ENCODE data around the gene MICAL2. TPM values are rescaled to one million over a fixed set of nuclear protein-coding genes. Genes with fewer than 3 reads are reported as not detected.

Gene MICAL2
- total and polyA plus RNA-seq, 2 donors: 42.5 to 44.1 TPM

DNA sequence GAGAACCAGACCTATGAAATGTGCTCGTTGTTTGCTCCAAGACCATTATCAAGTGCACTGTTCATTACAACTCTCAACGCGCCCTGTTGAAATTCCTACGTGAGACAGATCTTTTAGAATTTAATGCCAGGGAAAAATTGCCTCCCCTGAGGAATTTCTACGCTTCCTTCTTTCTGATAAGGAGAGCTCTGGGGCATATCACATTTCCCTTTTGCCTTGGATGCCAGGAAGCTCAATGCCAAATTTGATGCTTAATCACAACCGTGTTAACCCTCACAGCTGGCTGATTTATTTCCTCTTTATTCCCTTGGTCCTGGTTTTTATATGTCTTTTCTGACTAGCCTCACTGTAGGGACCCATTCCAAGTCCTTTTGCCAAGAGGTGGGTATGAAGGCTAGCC, 109.4 kb downstream of the MICAL2 start:
- no peak overlapping the region for H3K27ac ChIP-seq (ENCODE audit: low read depth)
- no peaks in the 10 kb centered on the region for H3K4me1 ChIP-seq (ENCODE audit: insufficient read depth)
- no peak overlapping the region for H3K4me3 ChIP-seq (ENCODE audit: low read depth, low read length)
- H3K36me3 ChIP-seq (ENCODE audit: insufficient read depth): no peaks in the 10 kb centered on the region
- DNase-seq (ENCODE audit: extremely low spot score): no peak
- WGBS: 43% methylated on average over 6 of the region's 6 CpGs

DNA sequence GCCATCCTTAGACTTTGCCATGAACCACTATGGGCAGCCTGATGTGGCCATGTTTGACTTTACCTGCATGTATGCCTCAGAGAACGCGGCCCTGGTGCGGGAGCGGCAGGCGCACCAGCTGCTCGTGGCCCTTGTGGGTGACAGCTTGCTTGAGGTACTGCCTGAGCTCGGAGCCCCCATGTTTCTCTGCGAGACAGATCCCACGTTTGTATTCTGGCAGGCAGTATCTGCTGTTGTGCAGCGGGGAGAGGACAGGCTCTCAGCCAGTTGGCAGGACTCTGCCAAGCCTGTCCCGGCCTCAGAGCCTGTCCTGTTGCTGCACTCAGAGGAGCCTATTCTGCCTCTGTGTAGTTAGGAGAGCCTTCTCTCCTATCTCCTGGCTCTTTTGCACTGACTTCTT, 109.9 kb downstream of the MICAL2 start:
- no peaks in the 10 kb centered on the region for H3K4me1 ChIP-seq (ENCODE audit: insufficient read depth)
- H3K36me3 ChIP-seq (ENCODE audit: insufficient read depth): no peaks in the 10 kb centered on the region
- H3K27ac ChIP-seq (ENCODE audit: low read depth): no peak overlapping the region
- WGBS: 29% methylated on average over 11 of the region's 11 CpGs
- DNase-seq (ENCODE audit: extremely low spot score): no peak
- no peak overlapping the region for H3K4me3 ChIP-seq (ENCODE audit: low read depth, low read length)

DNA sequence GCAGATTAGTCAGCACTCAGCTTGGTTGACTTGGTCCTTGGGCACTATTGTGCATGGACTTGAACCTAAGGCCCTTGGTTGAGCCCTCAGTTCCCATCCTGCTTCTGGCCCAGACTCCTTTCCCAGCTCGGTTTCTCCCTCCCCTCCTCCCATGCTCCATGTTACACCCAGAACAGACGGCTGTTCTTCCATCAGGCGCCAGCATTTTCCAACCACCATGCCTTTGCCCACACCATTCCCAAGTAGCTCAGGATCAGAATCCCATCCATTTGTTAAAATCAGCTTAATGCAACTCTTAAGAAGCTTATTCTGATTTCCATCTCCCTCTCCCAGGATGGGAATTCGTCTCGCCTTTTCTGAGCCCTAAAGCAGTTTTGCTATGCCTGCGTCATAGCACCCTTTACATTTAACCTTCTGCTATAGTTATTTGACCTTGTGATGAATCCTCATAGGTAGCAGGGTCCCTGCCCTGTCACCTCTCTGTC, 110.7 kb downstream of the MICAL2 start:
- Histone ChIP-seq H3K27ac (ENCODE audit: low read depth) (no peak overlapping the region), H3K4me1 (ENCODE audit: insufficient read depth) (no peaks in the 10 kb centered on the region), H3K4me3 (ENCODE audit: low read depth, low read length) (no peak overlapping the region), H3K36me3 (ENCODE audit: insufficient read depth) (no peaks in the 10 kb centered on the region)
- 93% methylated on average over 6 of the region's 6 CpGs for WGBS
- DNase-seq (ENCODE audit: extremely low spot score): no peak

DNA sequence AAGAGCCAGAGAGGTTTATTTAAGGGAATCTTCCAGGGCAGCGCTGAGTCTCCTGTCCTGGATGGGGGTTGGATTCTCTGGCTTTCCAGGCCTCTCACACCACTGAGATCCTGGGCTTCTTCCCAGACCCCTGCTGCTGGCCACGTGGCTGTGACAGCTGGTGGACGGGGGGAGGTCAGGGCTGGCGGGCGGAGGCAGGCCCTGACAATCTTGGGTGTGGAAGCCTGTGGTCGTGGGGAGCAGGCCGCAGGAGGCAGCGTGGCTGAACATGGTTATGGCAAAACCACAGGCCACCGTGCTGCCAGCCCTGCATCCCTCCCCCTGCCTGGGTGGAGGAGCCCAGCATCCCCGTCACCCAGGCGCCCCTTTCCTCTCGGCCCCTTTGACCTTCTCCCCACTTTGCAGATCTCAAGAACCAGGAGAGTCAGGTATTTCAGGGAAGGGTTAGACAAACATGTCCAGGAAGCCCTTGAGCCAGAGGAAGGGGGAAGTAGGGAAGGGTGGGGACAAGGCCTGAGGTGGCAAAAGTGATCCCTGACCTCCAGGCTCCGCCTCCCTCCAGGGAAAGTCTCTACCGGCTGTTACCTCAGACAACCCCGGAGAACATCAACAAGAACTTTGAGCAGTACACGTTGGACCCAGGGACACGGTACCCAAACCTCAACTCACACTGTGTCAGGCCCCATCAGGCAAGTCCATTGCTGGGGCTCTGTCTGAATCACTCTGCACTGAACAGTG, 111.8 kb downstream of the MICAL2 start:
- Histone ChIP-seq H3K4me3 (ENCODE audit: low read depth, low read length) (no peak overlapping the region), H3K36me3 (ENCODE audit: insufficient read depth) (no peaks in the 10 kb centered on the region), H3K27ac (ENCODE audit: low read depth) (peak overlapping the region; percentile 30), H3K4me1 (ENCODE audit: insufficient read depth) (no peaks in the 10 kb centered on the region)
- no peak for DNase-seq (ENCODE audit: extremely low spot score)
- 50% methylated on average over 17 of the region's 17 CpGs for WGBS

DNA sequence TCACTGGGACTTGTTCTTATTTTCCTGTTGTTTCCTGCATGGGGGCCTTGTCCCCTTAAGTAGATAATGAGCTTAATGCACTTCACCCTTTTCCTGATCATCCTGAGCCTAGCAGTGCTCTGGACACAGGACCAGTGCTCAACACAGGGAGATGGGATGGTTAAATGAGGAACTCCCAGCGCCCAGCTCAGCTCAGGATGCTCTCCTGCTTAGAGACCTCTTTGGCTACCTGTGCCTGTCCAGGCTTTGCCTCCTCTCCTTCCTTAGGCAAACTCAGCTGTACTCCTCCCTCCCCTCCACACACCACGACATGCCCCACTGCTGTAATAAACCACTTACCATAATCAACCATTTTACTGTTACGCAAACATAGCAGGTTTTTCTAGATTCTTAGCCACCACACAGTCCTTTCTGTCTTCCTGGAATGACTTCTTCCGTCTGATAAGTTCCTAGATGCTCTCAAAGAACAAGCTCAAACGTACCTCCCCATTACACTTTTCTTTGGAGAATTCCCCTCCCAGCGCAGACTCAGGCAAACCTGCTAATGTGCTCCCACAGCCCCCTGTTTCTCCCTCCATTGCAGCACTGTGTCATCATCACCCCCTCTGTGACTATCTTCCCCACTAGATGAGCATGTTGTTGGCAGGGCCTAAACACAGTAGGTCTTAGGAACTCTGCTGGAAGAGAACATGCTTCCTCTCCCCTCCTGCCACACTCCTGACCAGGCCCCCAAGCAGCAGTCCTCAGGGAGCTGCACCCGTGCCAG, 113.6 kb downstream of the MICAL2 start:
- Histone ChIP-seq H3K36me3 (ENCODE audit: insufficient read depth) (no peaks in the 10 kb centered on the region), H3K27ac (ENCODE audit: low read depth) (peak overlapping the region; percentile 68), H3K4me1 (ENCODE audit: insufficient read depth) (no peaks in the 10 kb centered on the region), H3K4me3 (ENCODE audit: low read depth, low read length) (no peak overlapping the region)
- DNase-seq (ENCODE audit: extremely low spot score): no peak
- 71% methylated on average over 7 of the region's 7 CpGs for WGBS

DNA sequence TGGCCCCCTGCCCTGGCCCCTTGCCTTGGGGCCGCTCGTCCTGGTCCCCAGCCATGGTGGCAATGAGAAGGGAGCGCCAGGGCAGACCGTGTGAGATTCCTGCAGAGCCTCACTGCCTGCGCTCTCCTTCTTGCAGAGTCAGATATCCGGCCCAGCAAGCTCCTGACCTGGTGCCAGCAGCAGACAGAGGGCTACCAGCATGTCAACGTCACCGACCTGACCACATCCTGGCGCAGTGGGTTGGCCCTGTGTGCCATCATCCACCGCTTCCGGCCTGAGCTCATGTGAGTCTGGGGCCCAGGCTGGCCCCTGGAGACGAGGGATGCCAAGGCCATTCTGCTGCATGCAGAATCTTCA, 114.1 kb downstream of the MICAL2 start:
- Histone ChIP-seq H3K27ac (ENCODE audit: low read depth) (peak overlapping the region; percentile 68), H3K36me3 (ENCODE audit: insufficient read depth) (no peaks in the 10 kb centered on the region), H3K4me1 (ENCODE audit: insufficient read depth) (no peaks in the 10 kb centered on the region), H3K4me3 (ENCODE audit: low read depth, low read length) (no peak overlapping the region)
- WGBS: 63% methylated on average over 12 of the region's 12 CpGs
- DNase-seq (ENCODE audit: extremely low spot score): no peak

DNA sequence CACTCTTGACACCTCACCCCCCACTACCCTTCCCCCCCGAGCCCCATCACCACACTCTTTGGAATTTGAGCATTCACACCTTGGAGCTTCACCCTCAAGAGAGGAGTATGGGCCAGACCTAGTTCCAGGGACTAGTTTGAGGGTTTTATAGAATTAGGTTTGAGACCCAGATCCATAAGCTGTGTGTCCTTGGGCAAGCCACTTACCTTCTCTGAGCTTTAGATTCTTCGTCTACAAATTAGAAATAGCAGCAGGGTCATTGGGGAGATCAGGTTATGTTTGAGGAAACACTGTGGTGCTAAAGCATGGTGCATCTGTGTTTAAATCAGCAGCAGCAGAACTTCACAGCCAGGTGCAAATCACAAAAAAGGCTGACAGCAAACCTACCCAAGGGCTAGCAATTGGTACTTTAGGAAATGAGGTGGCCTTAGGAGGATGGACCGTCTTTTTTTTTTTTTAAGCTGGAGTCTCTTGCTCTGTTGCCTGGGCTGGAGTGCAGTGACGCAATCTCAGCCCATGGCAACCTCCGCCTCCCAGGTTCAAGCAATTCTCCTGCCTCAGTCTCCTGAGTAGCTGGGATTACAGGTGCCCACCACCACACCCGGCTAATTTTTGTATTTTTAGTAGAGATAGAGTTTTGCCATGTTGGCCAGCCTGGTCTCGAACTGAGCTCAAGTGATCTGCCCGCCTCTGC, 114.8 kb downstream of the MICAL2 start:
- WGBS: 91% methylated on average over 8 of the region's 8 CpGs
- Histone ChIP-seq H3K27ac (ENCODE audit: low read depth) (peak overlapping the region; percentile 56), H3K4me1 (ENCODE audit: insufficient read depth) (no peaks in the 10 kb centered on the region), H3K4me3 (ENCODE audit: low read depth, low read length) (no peak overlapping the region), H3K36me3 (ENCODE audit: insufficient read depth) (no peaks in the 10 kb centered on the region)
- DNase-seq (ENCODE audit: extremely low spot score): no peak

DNA sequence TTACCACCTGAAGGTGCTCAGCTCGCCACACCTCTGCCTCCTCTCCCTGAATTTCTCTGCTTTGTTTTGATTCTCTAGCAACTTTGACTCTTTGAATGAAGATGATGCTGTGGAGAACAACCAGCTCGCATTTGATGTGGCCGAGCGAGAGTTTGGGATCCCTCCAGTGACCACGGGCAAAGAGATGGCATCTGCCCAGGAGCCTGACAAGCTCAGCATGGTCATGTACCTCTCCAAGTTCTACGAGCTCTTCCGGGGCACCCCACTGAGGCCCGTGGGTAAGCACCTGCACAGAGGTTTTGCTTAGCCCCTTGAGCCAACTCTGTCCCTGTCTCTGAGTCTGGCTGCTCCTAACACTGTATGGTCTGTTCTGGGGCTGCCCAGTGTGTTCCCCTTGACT, 115.7 kb downstream of the MICAL2 start:
- no peak for DNase-seq (ENCODE audit: extremely low spot score)
- 95% methylated on average over 8 of the region's 8 CpGs for WGBS
- H3K4me3 ChIP-seq (ENCODE audit: low read depth, low read length): no peak overlapping the region
- H3K27ac ChIP-seq (ENCODE audit: low read depth): no peak overlapping the region
- H3K4me1 ChIP-seq (ENCODE audit: insufficient read depth): no peaks in the 10 kb centered on the region
- H3K36me3 ChIP-seq (ENCODE audit: insufficient read depth): no peaks in the 10 kb centered on the region

DNA sequence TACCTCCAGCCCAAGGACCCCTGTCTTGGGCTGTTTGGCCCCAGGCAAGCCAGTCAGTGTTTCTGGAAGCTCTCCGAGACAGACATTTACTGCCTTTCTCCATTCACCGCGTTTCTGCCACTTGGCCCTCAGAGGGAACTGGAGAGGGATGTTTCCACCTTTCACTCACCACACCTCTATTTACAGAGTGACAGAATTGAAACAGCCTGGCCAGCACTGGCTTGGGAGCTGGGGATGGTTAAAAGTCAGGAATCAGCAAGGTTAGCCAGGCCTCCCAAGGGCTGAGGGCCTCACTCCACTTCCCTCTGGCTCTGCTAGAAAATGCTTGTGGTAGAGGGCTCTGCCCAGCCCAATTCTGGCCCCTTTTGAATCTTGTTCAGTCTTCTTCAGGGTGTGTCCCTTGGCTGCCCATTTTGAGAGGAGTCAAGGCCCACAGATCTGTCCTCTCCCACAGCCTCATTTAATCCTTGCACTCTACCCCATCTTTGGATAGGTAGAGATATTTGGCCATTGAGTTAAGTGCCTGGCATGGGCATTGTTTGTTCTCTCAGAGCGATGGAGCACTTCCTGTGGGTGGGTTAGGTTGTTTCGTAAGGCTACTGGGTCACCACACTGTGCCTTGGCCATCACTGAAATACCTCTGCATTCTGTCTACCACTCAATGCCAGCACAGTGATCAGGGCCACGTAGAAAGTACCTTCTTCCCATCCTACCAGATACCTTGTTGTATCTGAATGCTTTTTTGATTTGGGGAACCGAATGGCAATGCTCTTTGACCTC, 119.2 kb downstream of the MICAL2 start:
- H3K4me1 ChIP-seq (ENCODE audit: insufficient read depth): no peaks in the 10 kb centered on the region
- H3K27ac ChIP-seq (ENCODE audit: low read depth): peak overlapping the region; percentile 60
- 83% methylated on average over 7 of the region's 7 CpGs for WGBS
- H3K4me3 ChIP-seq (ENCODE audit: low read depth, low read length): no peak overlapping the region
- DNase-seq (ENCODE audit: extremely low spot score): no peak
- no peaks in the 10 kb centered on the region for H3K36me3 ChIP-seq (ENCODE audit: insufficient read depth)

DNA sequence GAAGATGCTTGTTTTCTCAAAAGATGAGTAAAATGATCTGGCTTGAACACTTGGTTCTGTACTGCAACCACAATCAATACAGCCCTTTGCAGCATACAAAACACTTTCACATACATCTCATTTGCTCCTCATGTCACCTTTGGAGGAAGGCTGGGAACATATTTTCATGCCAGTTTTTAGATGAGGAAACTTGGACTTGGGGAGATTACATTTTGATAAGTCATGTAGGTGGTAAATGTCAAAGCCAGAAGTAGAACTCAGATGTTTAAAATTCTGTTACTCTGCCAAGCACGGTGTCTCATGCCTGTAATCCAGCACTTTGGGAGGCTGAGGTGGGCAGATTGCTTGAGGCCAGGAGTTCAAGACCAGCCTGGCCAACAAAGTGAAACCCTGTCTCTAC, 121.8 kb downstream of the MICAL2 start:
- Histone ChIP-seq H3K4me1 (ENCODE audit: insufficient read depth) (no peaks in the 10 kb centered on the region), H3K36me3 (ENCODE audit: insufficient read depth) (no peaks in the 10 kb centered on the region), H3K4me3 (ENCODE audit: low read depth, low read length) (no peak overlapping the region), H3K27ac (ENCODE audit: low read depth) (no peak overlapping the region)
- WGBS: 33% methylated on average over 1 of the region's 1 CpG
- DNase-seq (ENCODE audit: extremely low spot score): no peak

DNA sequence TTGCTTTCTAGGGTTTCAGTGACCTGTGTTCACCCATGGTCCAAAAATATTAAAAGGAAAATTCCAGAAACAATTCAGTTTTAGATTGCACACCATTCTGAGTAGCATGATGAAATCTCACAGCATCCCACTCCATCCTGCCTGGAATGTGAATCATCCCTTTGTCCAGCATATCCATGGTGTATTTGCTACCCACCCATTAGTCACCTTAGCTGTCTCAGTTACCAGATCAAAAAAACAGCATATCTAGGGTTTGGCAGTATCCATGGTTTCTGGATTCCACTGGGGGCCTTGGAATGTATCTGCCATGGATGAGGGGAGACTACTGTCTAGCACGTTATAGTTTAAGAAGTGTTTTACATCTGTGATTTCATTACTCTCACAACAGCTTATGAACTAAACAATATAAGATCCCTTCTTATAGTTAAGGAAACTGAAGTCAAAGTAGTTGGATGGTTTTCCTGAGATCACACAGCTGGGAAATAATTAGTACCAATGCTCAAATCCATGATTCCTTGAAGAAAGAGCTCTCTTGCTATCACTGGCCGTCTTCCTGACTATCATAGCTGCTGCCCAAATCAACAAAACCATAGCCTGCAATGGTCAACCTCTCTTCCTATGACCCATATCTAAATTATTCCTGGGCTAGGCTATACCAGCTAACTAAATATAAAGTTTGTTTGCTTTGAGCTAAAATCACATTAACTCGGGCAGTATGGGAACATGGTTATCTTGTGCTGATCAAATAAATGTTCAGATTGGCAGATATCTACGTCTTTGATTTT, 122.6 kb downstream of the MICAL2 start:
- 71% methylated on average over 4 of the region's 4 CpGs for WGBS
- Histone ChIP-seq H3K4me1 (ENCODE audit: insufficient read depth) (no peaks in the 10 kb centered on the region), H3K36me3 (ENCODE audit: insufficient read depth) (no peaks in the 10 kb centered on the region), H3K4me3 (ENCODE audit: low read depth, low read length) (no peak overlapping the region), H3K27ac (ENCODE audit: low read depth) (no peak overlapping the region)
- no peak for DNase-seq (ENCODE audit: extremely low spot score)

DNA sequence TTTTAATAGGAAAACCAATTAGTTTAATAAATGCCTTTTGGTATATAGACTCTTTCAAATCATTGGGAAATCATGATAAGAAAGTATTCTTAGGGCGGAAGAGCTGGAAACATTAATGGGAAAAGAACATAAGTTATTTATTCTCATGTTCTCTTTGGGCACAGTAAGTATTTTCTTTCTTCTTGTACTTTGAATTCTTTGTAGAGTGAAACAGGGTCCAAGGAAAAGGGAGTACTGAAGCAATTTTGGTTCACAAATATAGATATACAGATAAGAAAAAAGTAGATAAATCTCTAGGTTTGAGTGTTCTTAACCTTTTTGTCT, 123.2 kb downstream of the MICAL2 start:
- no peak overlapping the region for H3K27ac ChIP-seq (ENCODE audit: low read depth)
- no peak for DNase-seq (ENCODE audit: extremely low spot score)
- H3K4me1 ChIP-seq (ENCODE audit: insufficient read depth): no peaks in the 10 kb centered on the region
- no peak overlapping the region for H3K4me3 ChIP-seq (ENCODE audit: low read depth, low read length)
- 73% methylated on average over 1 of the region's 1 CpG for WGBS
- H3K36me3 ChIP-seq (ENCODE audit: insufficient read depth): no peaks in the 10 kb centered on the region

DNA sequence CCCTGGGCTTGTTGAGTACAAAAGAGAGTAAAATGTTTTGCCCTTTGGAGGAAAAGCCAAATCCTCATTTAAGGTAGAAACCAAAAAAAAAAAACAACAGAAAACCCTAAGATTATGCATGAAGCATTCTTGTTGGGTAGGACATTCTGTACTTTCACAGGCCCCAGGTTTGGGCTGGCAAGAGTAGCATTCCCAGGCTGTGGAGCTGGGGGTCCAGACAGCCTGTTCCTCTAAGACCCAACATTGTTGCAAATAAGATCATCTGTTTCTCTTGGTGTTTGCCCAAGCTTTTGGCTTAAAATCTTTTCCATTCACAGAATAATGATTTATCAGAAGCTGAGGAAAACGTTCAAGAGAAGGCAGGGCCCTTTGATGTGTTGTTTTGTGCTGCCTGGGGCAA, 123.8 kb downstream of the MICAL2 start:
- DNase-seq (ENCODE audit: extremely low spot score): no peak
- H3K4me1 ChIP-seq (ENCODE audit: insufficient read depth): no peaks in the 10 kb centered on the region
- no peak overlapping the region for H3K27ac ChIP-seq (ENCODE audit: low read depth)
- 43% methylated on average over 1 of the region's 1 CpG for WGBS
- no peaks in the 10 kb centered on the region for H3K36me3 ChIP-seq (ENCODE audit: insufficient read depth)
- H3K4me3 ChIP-seq (ENCODE audit: low read depth, low read length): no peak overlapping the region
